Keratinocyte (primary cell): ENCODE data around the gene FUT7. TPM values are rescaled to one million over a fixed set of nuclear protein-coding genes. Genes with fewer than 3 reads are reported as not detected.

Experiments
- DNase-seq: peaks from one replicate; pipeline ENCODE4 v3.0.0-alpha.2; 2011; ENCODE audit warnings: low read depth, missing footprints, low spot score
- FAIRE-seq: peaks from 2 replicates; lab custom pipeline; 2011; peaks lifted over from hg19 to GRCh38; lab: Jason Lieb, UNC
- H2AFZ ChIP-seq: 2 replicates; pipeline ENCODE4 v1.6.0; 2012; ENCODE audit warnings: low read length, control low read depth, inconsistent platforms; ENCODE audit not compliant: control insufficient read depth
- H3K27ac ChIP-seq: 2 replicates; pipeline ENCODE4 v1.5.1; 2011; ENCODE audit warnings: low read length; ENCODE audit not compliant: control insufficient read depth, insufficient read depth
- H3K27me3 ChIP-seq: 3 replicates; pipeline ENCODE4 v1.6.0; 2011; ENCODE audit warnings: low read length; ENCODE audit not compliant: control insufficient read depth, insufficient read depth; ENCODE audit errors: extremely low read depth
- H3K36me3 ChIP-seq, 2 experiments: 2 replicates in 1 of 2; 3 replicates in 1 of 2; pipeline ENCODE4 v1.5.1; 2011; ENCODE audit warnings: low read length in 2 of 2, mild to moderate bottlenecking in 1 of 2; ENCODE audit not compliant: control insufficient read depth in 2 of 2, insufficient read depth in 2 of 2; ENCODE audit errors: extremely low read depth in 1 of 2
- H3K4me1 ChIP-seq: 3 replicates; pipeline ENCODE4 v1.5.1; 2011; ENCODE audit warnings: low read length; ENCODE audit not compliant: control insufficient read depth, insufficient read depth; ENCODE audit errors: extremely low read depth
- H3K4me2 ChIP-seq: 3 replicates; pipeline ENCODE4 v1.6.0; 2011; ENCODE audit warnings: low read depth, low read length; ENCODE audit not compliant: control insufficient read depth, insufficient read depth; ENCODE audit errors: extremely low read depth
- H3K4me3 ChIP-seq, 3 experiments: fragments of 200-600 bp in 1 of 3; sonication (generic) in 1 of 3; 2 replicates in 2 of 3; 3 replicates in 1 of 3; pipeline ENCODE4 v1.5.1; 2011 to 2016; ENCODE audit warnings: low read length in 3 of 3, mild to moderate bottlenecking in 3 of 3, control low read depth in 2 of 3, inconsistent platforms in 1 of 3, low read depth in 1 of 3, mixed read lengths in 1 of 3, mixed run types in 1 of 3, moderate library complexity in 1 of 3; ENCODE audit not compliant: control insufficient read depth in 2 of 3, insufficient read depth in 2 of 3; ENCODE audit errors: extremely low read depth in 1 of 3
- H3K79me2 ChIP-seq: 2 replicates; pipeline ENCODE4 v1.6.0; 2012; ENCODE audit warnings: low read length; ENCODE audit not compliant: control insufficient read depth, insufficient read depth
- H3K9ac ChIP-seq: 3 replicates; pipeline ENCODE4 v1.6.0; 2011; ENCODE audit warnings: low read length; ENCODE audit not compliant: control insufficient read depth, insufficient read depth; ENCODE audit errors: extremely low read depth
- H3K9me1 ChIP-seq: 3 replicates; pipeline ENCODE4 v1.6.0; 2011; ENCODE audit warnings: low read length; ENCODE audit not compliant: control insufficient read depth, insufficient read depth; ENCODE audit errors: extremely low read depth
- H3K9me3 ChIP-seq: 2 replicates; pipeline ENCODE4 v1.5.1; 2012; ENCODE audit warnings: low read depth, low read length; ENCODE audit not compliant: control insufficient read depth
- H4K20me1 ChIP-seq: 3 replicates; pipeline ENCODE4 v1.6.0; 2011; ENCODE audit warnings: low read length; ENCODE audit not compliant: control insufficient read depth, insufficient read depth; ENCODE audit errors: extremely low read depth
- CTCF ChIP-seq, 3 experiments: IDR thresholded peaks in 1 of 3; conservative IDR thresholded peaks in 1 of 3; optimal IDR thresholded peaks in 1 of 3; 2 replicates in 2 of 3; 3 replicates in 1 of 3; pipeline versions ENCODE3 to v1.5.1; 2011; ENCODE audit warnings: low read length in 3 of 3, mild to moderate bottlenecking in 3 of 3, moderate library complexity in 2 of 3, control low read depth in 1 of 3, inconsistent platforms in 1 of 3; ENCODE audit not compliant: insufficient read depth in 2 of 3; ENCODE audit errors: extremely low read depth in 1 of 3
- EZH2 ChIP-seq: IDR thresholded peaks from one replicate; pipeline ENCODE4 v1.6.1; 2012; ENCODE audit warnings: inconsistent platforms, mild to moderate bottlenecking, low read length, moderate library complexity
- dilution Hi-C: fragments of 300-500 bp; cut with MboI; formaldehyde crosslinking; loops from one replicate; pipeline ENCODE4 v1.7.0; 2020; ENCODE audit warnings: low sequenced_read_pairs; ENCODE audit not compliant: extremely low pct_ligation_motif_present
- polyA plus RNA-seq, 5 experiments: library from polyadenylated mRNA; depleted of rRNA in 3 of 5; stranded (reverse) in 3 of 5; stranded (forward) in 1 of 5; unstranded in 1 of 5; fragments of >200 nt; gene quantifications; 1 replicate in 1 of 5; 2 replicates in 3 of 5; 3 replicates in 1 of 5; pipeline versions ENCODE4 v1.2.1 to v1.2.3, GENCODE V29; 2011 to 2012; ENCODE audit warnings: missing spikeins in 2 of 5, low read depth in 1 of 5, low replicate concordance in 1 of 5

The FUT7 gene
- polyA plus RNA-seq, 1 donor (not counting 4 experiments of a cell fraction or from before 2014, with no cell fraction given): not detected

GRCh38 chr9:137023157-137023556 lies 8.7 kb downstream of the FUT7 start:
- Histone ChIP-seq H3K27ac (no peak overlapping the region), H3K4me1 (no peaks in the 10 kb centered on the region), H3K79me2 (no peaks in the 10 kb centered on the region), H3K9ac (no peak overlapping the region), H2AFZ (no peak overlapping the region), H4K20me1 (no peaks in the 10 kb centered on the region), H3K27me3 (peaks cover 15% of the 10 kb centered on the region), H3K4me3 (no peak overlapping the region), H3K36me3 (no peaks in the 10 kb centered on the region), H3K4me2 (no peak overlapping the region), H3K9me3 (no peaks in the 10 kb centered on the region), H3K9me1 (no peaks in the 10 kb centered on the region)
- no peak for FAIRE-seq
- DNase-seq: no peak
- TF ChIP-seq EZH2: no peak
- TF ChIP-seq CTCF (optimal IDR thresholded peaks at IDR 0.05 in 1 of 3, IDR thresholded peaks at IDR 0.05 in 1 of 3, conservative IDR thresholded peaks at IDR 0.05 in 1 of 3; ENCODE audit: extremely low read depth in 1 of 3, insufficient read depth in 2 of 3, low read length in 3 of 3): no peak
- dilution Hi-C loops: no loop called here

GRCh38 chr9:137022662-137023008 lies 9.3 kb downstream of the FUT7 start:
- H3K27me3 ChIP-seq: peaks cover 15% of the 10 kb centered on the region
- no peaks in the 10 kb centered on the region for H4K20me1 ChIP-seq
- no peak for TF ChIP-seq EZH2
- TF ChIP-seq CTCF (optimal IDR thresholded peaks at IDR 0.05 in 1 of 3, IDR thresholded peaks at IDR 0.05 in 1 of 3, conservative IDR thresholded peaks at IDR 0.05 in 1 of 3; ENCODE audit: extremely low read depth in 1 of 3, insufficient read depth in 2 of 3, low read length in 3 of 3): no peak
- dilution Hi-C loops: no loop called here
- H3K4me1 ChIP-seq: no peaks in the 10 kb centered on the region
- no peaks in the 10 kb centered on the region for H3K9me3 ChIP-seq
- FAIRE-seq: no peak
- no peak overlapping the region for H3K4me3 ChIP-seq
- no peaks in the 10 kb centered on the region for H3K79me2 ChIP-seq
- DNase-seq: no peak
- H3K36me3 ChIP-seq: no peaks in the 10 kb centered on the region
- H3K9ac ChIP-seq: no peak overlapping the region
- H3K27ac ChIP-seq: no peak overlapping the region
- no peak overlapping the region for H2AFZ ChIP-seq
- H3K9me1 ChIP-seq: no peaks in the 10 kb centered on the region
- peak overlapping the region; percentile 37 for H3K4me2 ChIP-seq
